ENCODE results near the gene IKZF5.

GRCh38 chr10:122954731-122955050, 53.9 kb downstream of the IKZF5 start:
- TF ChIP-seq CTCF (IDR thresholded peaks at IDR 0.05) = no peak
- no peak for TF ChIP-seq POLR2A (IDR thresholded peaks at IDR 0.05)

All from transverse colon (tissue), 3 donors.